Endothelial cell of umbilical vein (primary cell): ENCODE measurements around the gene CDK4.

ENCODE experiments used
- EZH2 ChIP-seq: IDR thresholded peaks from 2 replicates; pipeline ENCODE4 v1.6.1; 2012; ENCODE audit warnings: borderline replicate concordance, low read depth, mild to moderate bottlenecking, moderate library complexity, low read length, inconsistent platforms; ENCODE audit not compliant: severe bottlenecking
- POLR2A ChIP-seq: IDR thresholded peaks from 2 replicates; pipeline ENCODE4 v1.6.1; 2012; ENCODE audit warnings: low read depth, mild to moderate bottlenecking, control low read depth, low read length
- POLR2AphosphoS5 ChIP-seq: IDR thresholded peaks from 2 replicates; pipeline ENCODE4 v1.6.1; 2012; ENCODE audit warnings: low read depth, mild to moderate bottlenecking, control low read depth, low read length, moderate library complexity; ENCODE audit not compliant: insufficient read depth
- TF ChIP-seq, protein P1 (sequence below), 2 donors: IDR thresholded peaks; 1 replicate in 1 of 2; 2 replicates in 1 of 2; pipeline ENCODE4 v1.5.1; 2011; ENCODE audit warnings: low read length in 2 of 2, mild to moderate bottlenecking in 2 of 2, moderate library complexity in 2 of 2, control low read depth in 1 of 2, inconsistent platforms in 1 of 2, low read depth in 1 of 2; ENCODE audit not compliant: insufficient read depth in 1 of 2; ENCODE audit errors: extremely low read depth in 1 of 2
- TF ChIP-seq, protein P2 (sequence below): IDR thresholded peaks from 2 replicates; pipeline ENCODE4 v1.6.1; 2011; ENCODE audit not compliant: insufficient read depth, insufficient read length

DNA sequence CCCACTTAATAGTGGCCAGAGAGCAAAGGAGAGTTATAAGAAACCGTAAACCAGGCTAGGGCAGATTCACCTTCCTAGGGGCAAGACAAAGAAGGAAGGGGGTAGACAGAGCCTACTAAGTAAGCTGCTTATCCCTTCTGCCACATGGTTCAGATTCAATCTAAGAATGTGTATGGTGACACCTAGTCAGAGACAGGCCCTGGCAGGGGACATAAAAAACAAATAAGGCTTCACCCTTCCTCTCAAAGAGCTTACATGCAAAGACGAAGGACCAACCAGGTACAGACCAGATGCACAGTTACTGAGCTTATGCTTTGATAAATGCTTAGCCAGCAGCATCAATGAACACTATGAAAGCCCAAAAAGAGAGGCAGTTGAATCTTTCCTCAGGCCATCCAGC, 10.4 kb upstream of the CDK4 start:
- no peak for TF ChIP-seq POLR2A
- TF ChIP-seq, protein P1, sequence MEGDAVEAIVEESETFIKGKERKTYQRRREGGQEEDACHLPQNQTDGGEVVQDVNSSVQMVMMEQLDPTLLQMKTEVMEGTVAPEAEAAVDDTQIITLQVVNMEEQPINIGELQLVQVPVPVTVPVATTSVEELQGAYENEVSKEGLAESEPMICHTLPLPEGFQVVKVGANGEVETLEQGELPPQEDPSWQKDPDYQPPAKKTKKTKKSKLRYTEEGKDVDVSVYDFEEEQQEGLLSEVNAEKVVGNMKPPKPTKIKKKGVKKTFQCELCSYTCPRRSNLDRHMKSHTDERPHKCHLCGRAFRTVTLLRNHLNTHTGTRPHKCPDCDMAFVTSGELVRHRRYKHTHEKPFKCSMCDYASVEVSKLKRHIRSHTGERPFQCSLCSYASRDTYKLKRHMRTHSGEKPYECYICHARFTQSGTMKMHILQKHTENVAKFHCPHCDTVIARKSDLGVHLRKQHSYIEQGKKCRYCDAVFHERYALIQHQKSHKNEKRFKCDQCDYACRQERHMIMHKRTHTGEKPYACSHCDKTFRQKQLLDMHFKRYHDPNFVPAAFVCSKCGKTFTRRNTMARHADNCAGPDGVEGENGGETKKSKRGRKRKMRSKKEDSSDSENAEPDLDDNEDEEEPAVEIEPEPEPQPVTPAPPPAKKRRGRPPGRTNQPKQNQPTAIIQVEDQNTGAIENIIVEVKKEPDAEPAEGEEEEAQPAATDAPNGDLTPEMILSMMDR (IDR thresholded peaks at IDR 0.05; ENCODE audit: extremely low read depth in 1 of 2, insufficient read depth in 1 of 2, low read depth in 1 of 2, low read length in 2 of 2): no peak
- no peak for TF ChIP-seq EZH2
- no peak for TF ChIP-seq POLR2AphosphoS5
- TF ChIP-seq, protein P2, sequence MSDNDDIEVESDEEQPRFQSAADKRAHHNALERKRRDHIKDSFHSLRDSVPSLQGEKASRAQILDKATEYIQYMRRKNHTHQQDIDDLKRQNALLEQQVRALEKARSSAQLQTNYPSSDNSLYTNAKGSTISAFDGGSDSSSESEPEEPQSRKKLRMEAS: no peak
